H9 (cell line): ENCODE results near the gene ZNF512B. TPM values are rescaled to one million over a fixed set of nuclear protein-coding genes. Genes with fewer than 3 reads are reported as not detected.
A peak's percentile ranks its signal among the peaks of the same experiment; 100 is the strongest.

Experiments used
- DNase-seq: peaks from one replicate; pipeline ENCODE4 v3.0.0-alpha.2; 2017
- H2AFZ ChIP-seq: one replicate; pipeline ENCODE4 v1.6.1; 2013; ENCODE audit warnings: mild to moderate bottlenecking, low read length, control low read depth, moderate library complexity
- H2AK5ac ChIP-seq: 2 replicates; pipeline ENCODE4 v1.6.1; 2013; ENCODE audit warnings: low read length, control low read depth, mixed read lengths; ENCODE audit not compliant: insufficient read length
- H2BK120ac ChIP-seq: one replicate; pipeline ENCODE4 v1.6.1; 2013; ENCODE audit warnings: low read depth, mild to moderate bottlenecking, low read length, control low read depth, inconsistent platforms; ENCODE audit not compliant: poor library complexity, severe bottlenecking
- H2BK12ac ChIP-seq: 2 replicates; pipeline ENCODE4 v1.6.1; 2013; ENCODE audit warnings: low read length, control low read depth, mixed read lengths, low read depth; ENCODE audit not compliant: insufficient read length
- H2BK15ac ChIP-seq: 2 replicates; pipeline ENCODE4 v1.6.1; 2013; ENCODE audit warnings: low read depth, low read length, control low read depth
- H2BK20ac ChIP-seq: one replicate; pipeline ENCODE4 v1.6.1; 2013; ENCODE audit warnings: low read depth, mild to moderate bottlenecking, low read length, control low read depth, inconsistent platforms; ENCODE audit not compliant: poor library complexity, severe bottlenecking
- H2BK5ac ChIP-seq: 2 replicates; pipeline ENCODE4 v1.6.1; 2013; ENCODE audit warnings: low read length, control low read depth, mixed read lengths; ENCODE audit not compliant: insufficient read length
- H3K14ac ChIP-seq: 2 replicates; pipeline ENCODE4 v1.6.1; 2013; ENCODE audit warnings: low read length, control low read depth; ENCODE audit not compliant: insufficient read depth
- H3K18ac ChIP-seq: 2 replicates; pipeline ENCODE4 v1.6.1; 2013; ENCODE audit warnings: low read depth, mild to moderate bottlenecking, mixed read lengths, low read length, control low read depth; ENCODE audit not compliant: insufficient read length
- H3K23ac ChIP-seq: 2 replicates; pipeline ENCODE4 v1.6.1; 2013; ENCODE audit warnings: low read length, control low read depth, mixed read lengths, low read depth; ENCODE audit not compliant: insufficient read length
- H3K23me2 ChIP-seq: 2 replicates; pipeline ENCODE4 v1.6.1; 2013; ENCODE audit warnings: low read depth, mild to moderate bottlenecking, mixed read lengths, low read length, control low read depth; ENCODE audit not compliant: insufficient read length, poor library complexity, severe bottlenecking
- H3K27ac ChIP-seq: 2 replicates; pipeline ENCODE4 v1.5.1; 2013; ENCODE audit warnings: low read length, control low read depth, mixed read lengths, low read depth; ENCODE audit not compliant: insufficient read length
- H3K27me3 ChIP-seq: 2 replicates; pipeline ENCODE4 v1.6.1; 2013; ENCODE audit warnings: low read length, control low read depth, inconsistent platforms; ENCODE audit not compliant: insufficient read depth
- H3K4ac ChIP-seq: 2 replicates; pipeline ENCODE4 v1.6.1; 2013; ENCODE audit warnings: low read depth, mild to moderate bottlenecking, control low read depth, inconsistent platforms, low read length, moderate library complexity
- H3K4me1 ChIP-seq: 2 replicates; pipeline ENCODE4 v1.6.1; 2013; ENCODE audit warnings: low read length, control low read depth, inconsistent platforms; ENCODE audit not compliant: insufficient read depth
- H3K4me2 ChIP-seq: 2 replicates; pipeline ENCODE4 v1.6.1; 2013; ENCODE audit warnings: low read length, control low read depth, mixed read lengths; ENCODE audit not compliant: insufficient read length, insufficient read depth
- H3K56ac ChIP-seq: 2 replicates; pipeline ENCODE4 v1.6.1; 2013; ENCODE audit warnings: low read depth, mild to moderate bottlenecking, mixed read lengths, low read length, control low read depth; ENCODE audit not compliant: insufficient read length
- H3K79me1 ChIP-seq: 2 replicates; pipeline ENCODE4 v1.6.1; 2013; ENCODE audit warnings: low read depth, mild to moderate bottlenecking, moderate library complexity, low read length, control low read depth, inconsistent platforms; ENCODE audit not compliant: insufficient read depth, poor library complexity, severe bottlenecking
- H3K79me2 ChIP-seq: 2 replicates; pipeline ENCODE4 v1.6.1; 2013; ENCODE audit warnings: low read length, control low read depth, inconsistent platforms; ENCODE audit not compliant: insufficient read depth
- H3K9ac ChIP-seq: 2 replicates; pipeline ENCODE4 v1.6.1; 2013; ENCODE audit warnings: low read length, control low read depth, mixed read lengths; ENCODE audit not compliant: insufficient read length; ENCODE audit errors: extremely low read depth
- H3K9me3 ChIP-seq: one replicate; pipeline ENCODE4 v1.6.1; 2013; ENCODE audit warnings: low read depth, low read length, inconsistent platforms; ENCODE audit not compliant: control insufficient read depth
- H3T11ph ChIP-seq: one replicate; pipeline ENCODE4 v1.6.1; 2013; ENCODE audit warnings: mild to moderate bottlenecking, low read length, control low read depth, inconsistent platforms
- H4K20me1 ChIP-seq: one replicate; pipeline ENCODE4 v1.6.1; 2013; ENCODE audit not compliant: control insufficient read depth, insufficient read length, insufficient read depth
- H4K5ac ChIP-seq: 2 replicates; pipeline ENCODE4 v1.6.1; 2013; ENCODE audit warnings: low read depth, mild to moderate bottlenecking, mixed read lengths, low read length, control low read depth; ENCODE audit not compliant: insufficient read length
- H4K8ac ChIP-seq: replicated peaks from 2 replicates; pipeline ENCODE4 v1.6.1; 2013; ENCODE audit warnings: low read length, control low read depth, mixed read lengths, low read depth; ENCODE audit not compliant: insufficient read length
- H4K91ac ChIP-seq: 2 replicates; pipeline ENCODE4 v1.6.1; 2013; ENCODE audit warnings: low read depth, mild to moderate bottlenecking, moderate library complexity, mixed read lengths, low read length, control low read depth; ENCODE audit not compliant: insufficient read length
- H3K27ac Mint-ChIP-seq, 3 experiments: 2 replicates in 2 of 3; 3 replicates in 1 of 3; pipeline ENCODE4 v1.8.0; 2020 to 2021; ENCODE audit warnings: mixed read lengths in 3 of 3, mild to moderate bottlenecking in 1 of 3, moderate library complexity in 1 of 3
- H3K27me3 Mint-ChIP-seq: 2 replicates; pipeline ENCODE4 v1.8.0; 2021; ENCODE audit warnings: low read depth, mild to moderate bottlenecking, moderate library complexity, mixed read lengths
- H3K36me3 Mint-ChIP-seq, 3 experiments: 2 replicates in 2 of 3; 3 replicates in 1 of 3; pipeline ENCODE4 v1.8.0; 2020 to 2021; ENCODE audit warnings: low read depth in 3 of 3, mixed read lengths in 3 of 3; ENCODE audit not compliant: insufficient read depth in 1 of 3
- H3K4me1 Mint-ChIP-seq, 2 experiments: 2 replicates each; pipeline ENCODE4 v1.8.0; 2020; ENCODE audit warnings: mixed read lengths in 2 of 2
- H3K4me3 Mint-ChIP-seq, 2 experiments: 2 replicates in 1 of 2; 3 replicates in 1 of 2; pipeline ENCODE4 v1.8.0; 2020 to 2021; ENCODE audit warnings: mild to moderate bottlenecking in 2 of 2, mixed read lengths in 2 of 2, moderate library complexity in 1 of 2
- H3K9me3 Mint-ChIP-seq, 2 experiments: 2 replicates in 1 of 2; 3 replicates in 1 of 2; pipeline ENCODE4 v1.8.0; 2020; ENCODE audit warnings: mild to moderate bottlenecking in 2 of 2, mixed read lengths in 2 of 2, moderate library complexity in 1 of 2
- WGBS: extraction: QIAGEN DNeasy Blood & Tissue Kit; methylation state at CpG from one replicate; pipeline ENCODE4 v1.1.7; 2013; ENCODE audit warnings: missing lambda C conversion rate, low lambda C conversion rate, mixed read lengths; ENCODE audit not compliant: insufficient read length; ENCODE audit errors: extremely low coverage; 5-methylcytosine and 5-hydroxymethylcytosine counted together
- total RNA-seq: library from RNA; stranded (reverse); gene quantifications from 2 replicates; pipeline ENCODE4 v1.2.1, GENCODE V29; 2021
- TF ChIP-seq, protein P1 (sequence below): fragments of 200-600 bp; sonication (generic); conservative IDR thresholded peaks from 3 replicates; pipeline ENCODE4 v1.8.0; 2021; ENCODE audit warnings: antibody characterized with exemption, mild to moderate bottlenecking

The ZNF512B gene
- total RNA-seq, 1 experiment from 2014 or later: 46.0 TPM

DNA sequence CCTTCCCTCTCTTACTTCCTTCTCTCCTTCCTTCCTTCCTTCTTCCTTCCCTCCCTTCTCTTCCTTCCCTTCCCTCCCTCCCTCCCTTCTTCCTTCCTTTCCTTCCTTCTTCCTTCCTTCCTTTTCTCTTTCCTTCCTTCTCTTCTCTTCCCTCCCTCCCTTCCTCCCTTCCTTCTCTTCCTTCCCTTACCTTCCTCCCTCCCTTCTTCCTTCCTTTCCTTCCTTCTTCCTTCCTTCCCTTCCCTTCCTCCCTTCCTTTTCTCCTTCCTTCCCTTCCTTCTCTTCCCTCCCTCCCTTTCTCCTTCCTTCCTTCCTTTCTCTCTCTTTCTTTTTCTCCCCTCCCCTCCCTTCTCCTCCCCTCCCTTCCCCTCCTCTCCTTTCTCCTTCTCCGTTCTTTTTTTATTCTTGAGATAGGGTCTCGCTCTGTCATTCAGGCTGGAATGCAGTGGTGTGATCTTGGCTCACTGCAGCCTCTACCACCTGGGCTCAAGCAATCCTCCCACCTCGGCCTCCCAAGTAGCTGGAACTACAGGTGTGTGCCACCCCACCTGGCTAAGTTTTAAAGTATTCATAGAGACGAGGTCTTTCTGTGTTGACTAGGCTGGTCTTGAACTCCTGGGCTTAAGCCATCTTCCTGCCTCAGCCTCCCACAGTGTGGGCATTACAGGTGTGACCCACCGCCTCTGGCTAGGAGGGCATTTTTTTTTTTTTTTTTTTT lies 1.1 kb upstream of the ZNF512B start:
- Histone ChIP-seq H2BK20ac (no peak overlapping the region), H3K9me3 (peaks cover 26% of the 10 kb centered on the region), H4K5ac (no peak overlapping the region), H3K4me1 (no peaks in the 10 kb centered on the region; the same call in 1 of the 2 replicates), H2BK12ac (no peak overlapping the region), H4K20me1 (no peaks in the 10 kb centered on the region), H3K18ac (no peak overlapping the region), H4K8ac (no peak overlapping the region), H3K79me1 (no peaks in the 10 kb centered on the region), H3T11ph (no peak overlapping the region), H3K23me2 (peaks cover 11% of the 10 kb centered on the region), H4K91ac (no peak overlapping the region), H3K4me2 (no peak overlapping the region), H3K27ac (no peak overlapping the region), H3K9ac (no peak overlapping the region), H3K14ac (no peak overlapping the region), H2BK120ac (no peak overlapping the region), H2BK5ac (no peak overlapping the region), H3K79me2 (no peaks in the 10 kb centered on the region), H3K56ac (no peak overlapping the region), H2AK5ac (no peak overlapping the region), H3K23ac (no peak overlapping the region), H3K4ac (no peak overlapping the region), H2BK15ac (no peak overlapping the region), H2AFZ (no peak overlapping the region), H3K27me3 (no peaks in the 10 kb centered on the region; the same call in 1 of the 2 replicates)
- TF ChIP-seq, protein P1, sequence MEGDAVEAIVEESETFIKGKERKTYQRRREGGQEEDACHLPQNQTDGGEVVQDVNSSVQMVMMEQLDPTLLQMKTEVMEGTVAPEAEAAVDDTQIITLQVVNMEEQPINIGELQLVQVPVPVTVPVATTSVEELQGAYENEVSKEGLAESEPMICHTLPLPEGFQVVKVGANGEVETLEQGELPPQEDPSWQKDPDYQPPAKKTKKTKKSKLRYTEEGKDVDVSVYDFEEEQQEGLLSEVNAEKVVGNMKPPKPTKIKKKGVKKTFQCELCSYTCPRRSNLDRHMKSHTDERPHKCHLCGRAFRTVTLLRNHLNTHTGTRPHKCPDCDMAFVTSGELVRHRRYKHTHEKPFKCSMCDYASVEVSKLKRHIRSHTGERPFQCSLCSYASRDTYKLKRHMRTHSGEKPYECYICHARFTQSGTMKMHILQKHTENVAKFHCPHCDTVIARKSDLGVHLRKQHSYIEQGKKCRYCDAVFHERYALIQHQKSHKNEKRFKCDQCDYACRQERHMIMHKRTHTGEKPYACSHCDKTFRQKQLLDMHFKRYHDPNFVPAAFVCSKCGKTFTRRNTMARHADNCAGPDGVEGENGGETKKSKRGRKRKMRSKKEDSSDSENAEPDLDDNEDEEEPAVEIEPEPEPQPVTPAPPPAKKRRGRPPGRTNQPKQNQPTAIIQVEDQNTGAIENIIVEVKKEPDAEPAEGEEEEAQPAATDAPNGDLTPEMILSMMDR: no peak
- WGBS: no CpG with 5 or more reads among the region's 5 CpGs
- Mint-ChIP-seq H3K4me3 (peak overlapping the region; percentile 64 to 80), H3K9me3 (peaks cover 2 to 8% of the 10 kb centered on the region in 2 experiments; a peak in 3 of 5 replicates), H3K27ac (no peak overlapping the region), H3K27me3 (peaks cover 14% of the 10 kb centered on the region), H3K4me1 (peaks cover 18 to 23% of the 10 kb centered on the region in 2 experiments), H3K36me3 (peaks cover 6 to 31% (median 22%) of the 10 kb centered on the region in 3 experiments)
- no peak for DNase-seq
